ENCODE data around the gene ATF4. TPM values are rescaled to one million over a fixed set of nuclear protein-coding genes. Genes with fewer than 3 reads are reported as not detected.

The ATF4 gene
- total and polyA plus RNA-seq, 2 of the 8 experiments (the other 6 are each of a cell fraction or from before 2014, with no cell fraction given) = 553 to 704 TPM

DNA sequence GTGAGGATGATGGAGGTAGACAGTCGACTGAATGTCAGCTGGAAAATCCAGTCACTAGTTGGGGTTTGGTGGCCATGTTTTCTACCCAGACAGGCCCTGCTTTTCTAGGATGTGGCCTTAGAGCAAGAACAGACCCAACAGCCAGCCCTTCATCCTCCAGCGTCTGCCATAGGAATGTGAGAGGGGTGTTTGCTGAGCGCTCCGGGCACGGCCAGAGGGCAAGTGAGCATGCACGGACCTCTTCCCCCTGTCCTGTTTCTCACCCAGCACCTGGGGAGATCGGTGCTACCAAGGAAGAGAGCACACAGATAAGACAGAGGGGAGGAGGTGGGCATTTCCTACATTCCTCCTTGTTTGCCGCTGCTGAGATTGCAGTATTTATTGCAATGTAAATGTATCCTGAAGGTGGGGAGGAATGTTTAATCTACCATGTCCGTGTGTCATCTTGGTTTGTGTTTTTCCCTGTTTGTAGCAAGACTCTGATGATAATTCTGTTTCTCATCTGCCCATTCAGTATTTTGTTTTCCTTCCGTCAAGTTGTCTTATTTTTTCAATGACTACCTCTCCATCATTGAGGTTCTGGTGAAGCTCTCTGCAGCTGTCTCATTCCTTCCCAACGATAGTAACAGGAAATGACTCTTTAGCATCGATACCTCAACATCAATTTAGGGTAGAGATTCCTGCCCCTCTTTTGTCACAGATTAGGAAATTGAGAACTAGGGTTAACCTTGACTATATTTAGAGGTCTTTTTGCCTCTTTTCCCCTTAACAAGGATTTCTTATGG, 4.9 kb upstream of the ATF4 start:
- H3K4me2 ChIP-seq (ENCODE audit: insufficient read depth in 1 of 2, low read depth in 2 of 2, low read length in 2 of 2) = no peak overlapping the region
- H3K36me3 ChIP-seq (ENCODE audit: control insufficient read depth in 2 of 4, insufficient read depth in 4 of 4, low read length in 3 of 4) = peaks cover 20 to 42% (median 34%) of the 10 kb centered on the region in 4 experiments
- TF ChIP-seq BACH1 (IDR thresholded peaks at IDR 0.05; ENCODE audit: low read length) (no peak), ATF3 (IDR thresholded peaks at IDR 0.05; ENCODE audit: insufficient read depth, low read depth, low read length) (no peak), SIX5 (IDR thresholded peaks at IDR 0.05; ENCODE audit: low read depth, low read length) (no peak), HDAC6 (IDR thresholded peaks at IDR 0.05; ENCODE audit: low read depth, low read length) (no peak), FOSL1 (IDR thresholded peaks at IDR 0.05; ENCODE audit: insufficient read depth, low read depth, low read length) (no peak), GTF2F1 (IDR thresholded peaks at IDR 0.05; ENCODE audit: borderline replicate concordance, low read depth, low read length) (no peak), SRF (IDR thresholded peaks at IDR 0.05; ENCODE audit: low read depth, low read length) (no peak)

More for the DNA sequence above, 4.9 kb upstream of the ATF4 start:
- Histone ChIP-seq H3K4ac (replicated peaks; ENCODE audit: insufficient read length, low read depth, low read length) (no peak overlapping the region), H3K4me1 (replicated peaks in 1 of 4; ENCODE audit: control insufficient read depth in 3 of 4, insufficient read depth in 4 of 4, low read length in 3 of 4) (peaks cover 0 to 3% (median 2%) of the 10 kb centered on the region in 4 experiments; a peak in 3 of 7 replicates), H3K9ac (replicated peaks in 1 of 4; ENCODE audit: extremely low read depth in 1 of 4, low read depth in 3 of 4, low read length in 3 of 4) (no peak overlapping the region), H4K5ac (ENCODE audit: insufficient read length, low read depth, low read length) (no peak overlapping the region), H3K56ac (replicated peaks; ENCODE audit: insufficient read length, low read depth, low read length) (no peak overlapping the region), H2BK15ac (ENCODE audit: low read length) (no peak overlapping the region), H3K18ac (ENCODE audit: extremely low read depth, low read length) (no peak overlapping the region), H3K23me2 (ENCODE audit: low read depth, low read length) (peaks cover 6% of the 10 kb centered on the region; the same call in 1 of the 2 replicates), H2AFZ (ENCODE audit: low read length) (no peak overlapping the region), H3K9me3 (ENCODE audit: insufficient read depth in 2 of 2, low read depth in 1 of 2, low read length in 1 of 2) (no peaks in the 10 kb centered on the region), H4K20me1 (replicated peaks in 1 of 2; ENCODE audit: control insufficient read depth in 1 of 2, insufficient read depth in 2 of 2, low read length in 2 of 2) (peaks cover 36 to 42% of the 10 kb centered on the region in 2 experiments), H2BK12ac (ENCODE audit: low read depth, low read length) (no peak overlapping the region), H3K27ac (ENCODE audit: low read depth, low read length) (no peak overlapping the region), H2BK120ac (replicated peaks; ENCODE audit: low read depth, low read length) (no peak overlapping the region), H3K27me3 (replicated peaks in 1 of 4; ENCODE audit: control insufficient read depth in 3 of 4, extremely low read depth in 1 of 4, insufficient read depth in 3 of 4, low read length in 3 of 4) (peaks cover 10 to 42% (median 37%) of the 10 kb centered on the region in 4 experiments), H2AK5ac (ENCODE audit: low read depth, low read length) (no peak overlapping the region), H3K79me1 (ENCODE audit: low read depth, low read length) (peaks cover 5% of the 10 kb centered on the region), H2BK5ac (ENCODE audit: low read depth, low read length) (no peak overlapping the region), H3K23ac (ENCODE audit: insufficient read length) (no peak overlapping the region), H2BK20ac (ENCODE audit: low read length) (no peak overlapping the region), H3K79me2 (ENCODE audit: control insufficient read depth in 1 of 2, insufficient read depth in 2 of 2, low read length in 2 of 2) (peaks cover 0 to under 1% of the 10 kb centered on the region in 2 experiments; a peak in 1 of 4 replicates), H4K91ac (replicated peaks; ENCODE audit: insufficient read length, low read length) (no peak overlapping the region), H4K8ac (ENCODE audit: extremely low read depth, insufficient read depth, low read length) (no peak overlapping the region), H3K4me3 (ENCODE audit: extremely low read depth in 1 of 4, insufficient read depth in 2 of 4, low read depth in 3 of 4, low read length in 4 of 4) (no peak overlapping the region), H3K14ac (ENCODE audit: insufficient read length) (no peak overlapping the region)
- FAIRE-seq = no peak
- DNase-seq (ENCODE audit: low read depth in 1 of 2, low spot score in 2 of 2) = no peak
- 94% methylated on average over 12 of the region's 12 CpGs; no CpG with 5 or more reads in 1 of the 2 experiments for WGBS, 2 experiments (ENCODE audit: extremely low coverage in 1 of 2, insufficient coverage in 1 of 2, insufficient read length in 1 of 2, insufficient replicate concordance in 2 of 2, low coverage in 1 of 2, low lambda C conversion rate in 2 of 2, missing lambda C conversion rate in 1 of 2)
- CTCF ChIA-PET (ENCODE audit: partially characterized antibody) = interaction anchor here (0.8 to 10.1 kb wide), 23 partner anchors 12 to 469 kb away, joined by 3 to 278 read pairs (median 4); partner anchors contain the start of gene MIEF1
- POLR2A ChIA-PET (ENCODE audit: partially characterized antibody) = interaction anchor here (1.1 to 6.2 kb wide), 8 partner anchors 7 to 198 kb away, joined by 4 to 72 read pairs (median 10); partner anchors contain the start of genes MIEF1, RPL3 and RPS19BP1

Data from H1 (cell line).